Lung (tissue), 12 donors: ENCODE results near the gene SLC25A3. TPM values are rescaled to one million over a fixed set of nuclear protein-coding genes. Genes with fewer than 3 reads are reported as not detected.

Experiments used
- ATAC-seq: fragments of 200-7000 bp; cut with Tn5 transposase; one replicate; pipeline ENCODE4 v1.9.1; 2020; ENCODE audit warnings: moderate number of reproducible peaks; ENCODE audit not compliant: insufficient read depth, low FRiP score
- DNase-seq, 3 donors: peaks; one replicate each; pipeline ENCODE4 v3.0.0-alpha.2; 2013 to 2017
- H3K27ac ChIP-seq, 2 donors: one replicate each; pipeline ENCODE4 v1.5.1; 2013; ENCODE audit warnings: mild to moderate bottlenecking in 2 of 2, moderate library complexity in 2 of 2, control low read depth in 1 of 2, inconsistent platforms in 1 of 2, low read depth in 1 of 2, low read length in 1 of 2
- H3K27me3 ChIP-seq, 3 donors: one replicate each; pipeline ENCODE4 v1.5.1; 2013; ENCODE audit warnings: low read length in 2 of 3; ENCODE audit not compliant: control insufficient read depth in 3 of 3, insufficient read depth in 3 of 3
- H3K36me3 ChIP-seq, 4 donors: one replicate each; pipeline ENCODE4 v1.5.1; 2013; ENCODE audit warnings: low read length in 4 of 4, mild to moderate bottlenecking in 1 of 4, moderate library complexity in 1 of 4; ENCODE audit not compliant: control insufficient read depth in 4 of 4, insufficient read depth in 4 of 4
- H3K4me1 ChIP-seq, 5 donors: one replicate each; pipeline ENCODE4 v1.5.1; 2013; ENCODE audit warnings: low read length in 5 of 5, mild to moderate bottlenecking in 2 of 5, moderate library complexity in 1 of 5; ENCODE audit not compliant: control insufficient read depth in 5 of 5, insufficient read depth in 5 of 5
- H3K4me3 ChIP-seq: one replicate; pipeline ENCODE4 v1.5.1; 2013; ENCODE audit warnings: mild to moderate bottlenecking, control low read depth, moderate library complexity
- H3K9ac ChIP-seq, 2 donors: one replicate each; pipeline ENCODE4 v1.5.1; 2013; ENCODE audit warnings: low read length in 2 of 2, control low read depth in 1 of 2; ENCODE audit not compliant: insufficient read depth in 1 of 2
- H3K9me3 ChIP-seq, 4 donors: one replicate each; pipeline ENCODE4 v1.5.1; 2013; ENCODE audit warnings: low read length in 3 of 4, mild to moderate bottlenecking in 1 of 4, moderate library complexity in 1 of 4; ENCODE audit not compliant: control insufficient read depth in 4 of 4, insufficient read depth in 3 of 4
- CTCF ChIP-seq: IDR thresholded peaks from 2 replicates; pipeline ENCODE4 v1.5.1; 2012; ENCODE audit warnings: mild to moderate bottlenecking; ENCODE audit errors: control extremely low read depth, extremely low read depth
- WGBS, 2 donors: extraction: QIAGEN DNeasy Blood & Tissue Kit; methylation state at CpG; one replicate each; pipeline ENCODE4 v1.1.7; 2013; 5-methylcytosine and 5-hydroxymethylcytosine counted together
- polyA plus RNA-seq, 2 donors: library from polyadenylated mRNA; stranded (reverse); fragments of 200-250 nt; gene quantifications; one replicate each; pipeline ENCODE4 v1.2.1, GENCODE V29; 2013
- total RNA-seq, 2 donors: library from RNA; depleted of rRNA in 1 of 2; stranded (reverse); fragments of >200 nt in 1 of 2; gene quantifications; one replicate each; pipeline ENCODE4 v1.2.1, GENCODE V29; 2014 to 2021
- donor health status: control.
- donor health status: control.
- donor health status: Bipolar disorder and iron deficiency.
- donor health status: healthy.
- donor health status: DM: yes; HTN: yes; CAD: no.

SLC25A3 gene
- total and polyA plus RNA-seq, 4 donors: 331 to 575 (median 369) TPM

- no peak for DNase-seq
- H3K9ac ChIP-seq: no peak overlapping the region
- H3K27me3 ChIP-seq: no peaks in the 10 kb centered on the region
- no peaks in the 10 kb centered on the region for H3K9me3 ChIP-seq
- no peak overlapping the region for H3K4me3 ChIP-seq
- no peak overlapping the region for H3K27ac ChIP-seq
- TF ChIP-seq CTCF: no peak
- H3K36me3 ChIP-seq: no peaks in the 10 kb centered on the region
- no peaks in the 10 kb centered on the region for H3K4me1 ChIP-seq
- no peak for ATAC-seq
- 96 to 98% methylated on average over 5 of the region's 5 CpGs for WGBS, 2 donors
Measured at GRCh38 chr12:98580695-98581094, 12.8 kb upstream of the SLC25A3 start.

DNA sequence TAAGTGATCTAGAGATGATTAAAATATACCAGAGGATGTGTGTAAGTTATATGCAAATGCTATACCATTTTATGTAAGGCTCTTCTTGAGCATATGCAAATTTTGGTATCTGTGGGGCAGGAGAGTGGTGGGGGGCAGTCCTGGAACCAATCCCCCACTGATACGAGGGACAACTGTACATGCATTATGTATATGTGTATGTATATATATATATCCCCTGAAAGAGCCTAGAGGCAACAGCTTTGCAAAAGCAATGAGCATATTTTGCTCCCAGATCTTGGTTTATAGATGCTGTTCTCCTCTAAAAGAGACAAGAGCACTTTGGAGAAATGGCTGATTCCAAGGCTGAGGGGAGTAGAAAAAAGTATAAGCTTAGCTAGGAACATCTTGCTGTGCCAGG is 12.4 kb upstream of the SLC25A3 start:
- Histone ChIP-seq H3K4me1 (no peaks in the 10 kb centered on the region), H3K27ac (no peak overlapping the region), H3K4me3 (no peak overlapping the region), H3K9me3 (no peaks in the 10 kb centered on the region), H3K9ac (no peak overlapping the region), H3K27me3 (no peaks in the 10 kb centered on the region), H3K36me3 (no peaks in the 10 kb centered on the region)
- WGBS, 2 donors: 80 to 93% methylated on average over 1 of the region's 1 CpG
- DNase-seq (no peak), ATAC-seq (no peak)
- no peak for TF ChIP-seq CTCF

DNA sequence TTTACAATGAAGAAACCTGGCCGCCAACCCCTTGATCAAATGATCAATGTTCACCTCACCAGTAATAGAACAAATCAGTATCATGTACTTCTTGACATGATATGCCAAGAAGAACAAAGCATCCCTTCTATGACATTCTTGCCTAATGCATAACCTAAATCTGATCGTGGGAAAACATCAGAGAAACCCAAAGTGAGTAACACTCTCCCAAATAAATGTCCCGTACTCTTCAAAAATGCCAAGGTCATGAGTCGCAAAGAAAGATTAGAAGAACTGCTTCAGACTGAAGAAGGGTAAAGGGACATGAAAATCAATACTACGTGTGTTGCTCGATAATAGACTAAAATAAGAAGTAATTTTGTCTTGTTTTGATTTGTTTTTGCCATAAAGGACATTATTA is 11.4 kb upstream of the SLC25A3 start:
- H3K4me3 ChIP-seq: no peak overlapping the region
- DNase-seq: no peak
- no peak overlapping the region for H3K27ac ChIP-seq
- no peaks in the 10 kb centered on the region for H3K9me3 ChIP-seq
- 88 to 93% methylated on average over 6 of the region's 6 CpGs for WGBS, 2 donors
- H3K27me3 ChIP-seq: no peaks in the 10 kb centered on the region
- TF ChIP-seq CTCF: no peak
- no peak overlapping the region for H3K9ac ChIP-seq
- H3K36me3 ChIP-seq: no peaks in the 10 kb centered on the region
- no peaks in the 10 kb centered on the region for H3K4me1 ChIP-seq
- no peak for ATAC-seq

- Histone ChIP-seq H3K4me1 (no peaks in the 10 kb centered on the region), H3K9me3 (no peaks in the 10 kb centered on the region), H3K27me3 (no peaks in the 10 kb centered on the region), H3K4me3 (no peak overlapping the region), H3K27ac (no peak overlapping the region), H3K36me3 (no peaks in the 10 kb centered on the region), H3K9ac (no peak overlapping the region)
- ATAC-seq (no peak), DNase-seq (no peak)
- no peak for TF ChIP-seq CTCF
- 77 to 91% methylated on average over 5 of the region's 5 CpGs for WGBS, 2 donors
Measured at GRCh38 chr12:98587084-98587483, 6.4 kb upstream of the SLC25A3 start.
